HuH-7.5 (cell line): ENCODE results near the gene NFIX.

Experiments used
- DNase-seq: peaks from one replicate; pipeline ENCODE4 v3.0.0; 2011; ENCODE audit warnings: low spot score

NFIX gene

GRCh38 chr19:13022111-13022858 is 27.0 kb downstream of the NFIX start:
- no peak for DNase-seq

DNA sequence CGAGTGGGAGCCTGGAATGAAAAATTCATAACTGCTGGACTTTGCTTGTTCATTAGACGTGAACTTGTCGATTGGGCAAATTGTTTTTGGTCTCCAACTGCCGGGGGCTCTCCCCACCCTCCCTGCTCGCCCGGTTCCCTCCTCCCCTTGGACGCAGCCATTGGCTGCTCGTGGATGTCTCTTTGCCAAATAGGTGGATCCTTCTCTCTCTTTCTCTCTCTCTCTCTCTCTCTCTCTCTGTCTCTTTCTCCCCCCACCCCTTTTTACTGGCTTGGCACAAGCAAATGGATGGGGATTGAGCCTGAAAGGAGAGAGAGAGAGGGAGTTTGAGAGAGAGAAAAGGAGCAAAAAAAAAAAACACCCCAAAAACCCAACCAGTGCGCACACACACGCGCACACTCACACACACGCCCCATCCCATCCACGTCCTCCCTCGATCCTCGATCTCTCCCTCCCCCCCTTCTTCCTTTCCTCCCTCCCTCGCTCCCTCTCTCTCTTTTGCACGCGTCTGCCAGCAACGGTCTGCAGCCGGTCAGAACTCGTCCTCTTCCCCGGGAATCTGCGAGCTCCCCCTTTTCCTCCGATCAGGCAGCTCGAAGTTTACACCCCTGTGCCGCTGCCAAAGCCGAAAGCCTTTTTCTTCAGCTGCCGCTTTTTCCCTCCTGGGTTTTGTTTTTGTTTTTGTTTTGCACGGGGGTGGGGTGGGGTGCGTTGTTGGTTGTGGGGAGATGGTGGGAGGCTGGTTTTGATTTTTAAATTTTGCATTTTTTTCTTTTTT is 27.8 kb downstream of the NFIX start:
- DNase-seq, result no peak

- DNase-seq, result no peak
Measured at GRCh38 chr19:13023656-13024055, 28.4 kb downstream of the NFIX start.

DNA sequence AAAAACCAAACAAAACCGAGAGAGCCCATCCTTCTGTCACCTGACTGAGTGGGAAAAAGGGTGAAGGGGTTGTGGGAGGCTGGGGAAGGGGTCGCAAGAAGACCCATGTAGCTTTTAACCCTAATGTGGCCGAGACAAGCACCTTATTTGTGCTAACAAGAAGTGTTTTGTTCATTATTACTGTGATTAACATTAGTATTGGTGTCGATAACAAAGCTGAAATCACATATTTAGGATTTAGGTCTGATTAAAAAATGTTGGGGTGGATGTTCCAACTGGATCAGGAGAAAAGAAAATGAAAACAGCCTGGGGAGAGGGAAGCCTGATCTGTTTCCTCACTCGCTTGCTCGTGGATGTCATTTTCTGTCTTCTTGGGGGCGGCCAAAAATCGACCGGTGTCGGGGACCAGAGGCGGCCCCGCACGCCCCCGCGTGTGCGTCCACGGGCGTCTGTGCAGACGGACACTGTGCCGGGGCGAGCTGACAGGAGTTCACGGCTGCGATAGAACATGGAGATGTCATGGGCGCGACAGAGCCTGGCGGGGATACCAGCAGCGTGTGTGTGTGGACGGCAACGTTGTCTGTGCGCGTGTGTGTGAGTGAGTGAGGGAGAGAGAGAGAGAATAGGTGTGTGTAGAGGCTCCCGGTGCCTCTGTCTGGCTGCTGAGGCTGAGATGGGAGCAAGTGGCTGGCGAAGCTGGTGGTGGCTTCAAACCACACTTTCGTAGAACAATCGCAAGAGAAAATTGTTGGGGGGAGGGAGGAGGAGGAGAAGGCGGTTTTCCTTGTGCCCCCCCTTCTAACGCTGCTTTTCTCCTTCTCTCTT is 29.1 kb downstream of the NFIX start:
- no peak for DNase-seq

DNA sequence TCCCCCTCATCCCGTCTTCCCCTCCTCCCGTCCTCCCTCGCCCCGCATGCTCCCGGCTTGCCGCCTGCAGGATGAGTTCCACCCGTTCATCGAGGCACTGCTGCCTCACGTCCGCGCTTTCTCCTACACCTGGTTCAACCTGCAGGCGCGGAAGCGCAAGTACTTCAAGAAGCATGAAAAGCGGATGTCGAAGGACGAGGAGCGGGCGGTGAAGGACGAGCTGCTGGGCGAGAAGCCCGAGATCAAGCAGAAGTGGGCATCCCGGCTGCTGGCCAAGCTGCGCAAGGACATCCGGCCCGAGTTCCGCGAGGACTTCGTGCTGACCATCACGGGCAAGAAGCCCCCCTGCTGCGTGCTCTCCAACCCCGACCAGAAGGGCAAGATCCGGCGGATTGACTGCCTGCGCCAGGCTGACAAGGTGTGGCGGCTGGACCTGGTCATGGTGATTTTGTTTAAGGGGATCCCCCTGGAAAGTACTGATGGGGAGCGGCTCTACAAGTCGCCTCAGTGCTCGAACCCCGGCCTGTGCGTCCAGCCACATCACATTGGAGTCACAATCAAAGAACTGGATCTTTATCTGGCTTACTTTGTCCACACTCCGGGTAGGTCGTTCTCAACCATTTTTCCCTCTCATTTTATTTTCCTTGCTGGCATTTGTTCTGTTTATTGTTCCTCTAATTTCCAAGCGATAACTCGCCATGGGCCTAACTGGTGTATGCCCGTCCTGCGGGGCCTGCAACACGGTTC is 29.8 kb downstream of the NFIX start:
- DNase-seq, result no peak

DNA sequence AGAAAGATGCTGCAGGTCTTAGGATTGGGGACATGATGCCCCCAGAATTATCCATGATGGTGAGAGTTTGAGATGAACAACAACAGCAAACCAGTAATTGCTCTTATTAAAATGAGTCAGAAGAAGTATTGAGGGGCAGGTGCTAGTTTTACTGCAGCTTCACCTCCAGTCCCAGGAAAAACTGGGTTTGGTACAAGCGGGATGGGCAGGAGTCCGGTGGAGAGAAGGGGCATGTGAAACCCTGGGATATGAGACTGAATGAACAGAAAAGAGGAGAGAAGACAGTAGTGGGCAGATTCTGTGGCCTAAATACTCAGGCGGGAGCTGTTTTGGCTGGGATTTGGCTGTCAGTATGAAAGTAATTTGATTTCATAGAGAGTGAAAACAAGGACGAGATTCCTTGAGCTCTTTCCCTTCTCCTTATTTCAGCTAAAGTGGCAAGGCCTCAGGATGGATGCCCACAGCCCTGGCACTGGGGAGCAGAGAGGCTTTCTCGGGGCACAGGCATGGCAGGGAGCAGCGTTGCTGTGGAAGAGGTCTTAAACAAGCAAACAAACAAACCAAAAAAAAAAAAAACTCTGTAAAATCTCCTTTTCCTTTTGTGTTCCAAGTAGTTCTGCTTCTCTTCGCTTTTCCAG is 30.7 kb downstream of the NFIX start:
- no peak for DNase-seq

GRCh38 chr19:13026462-13027370 is 31.4 kb downstream of the NFIX start:
- peak; percentile 82 for DNase-seq

DNA sequence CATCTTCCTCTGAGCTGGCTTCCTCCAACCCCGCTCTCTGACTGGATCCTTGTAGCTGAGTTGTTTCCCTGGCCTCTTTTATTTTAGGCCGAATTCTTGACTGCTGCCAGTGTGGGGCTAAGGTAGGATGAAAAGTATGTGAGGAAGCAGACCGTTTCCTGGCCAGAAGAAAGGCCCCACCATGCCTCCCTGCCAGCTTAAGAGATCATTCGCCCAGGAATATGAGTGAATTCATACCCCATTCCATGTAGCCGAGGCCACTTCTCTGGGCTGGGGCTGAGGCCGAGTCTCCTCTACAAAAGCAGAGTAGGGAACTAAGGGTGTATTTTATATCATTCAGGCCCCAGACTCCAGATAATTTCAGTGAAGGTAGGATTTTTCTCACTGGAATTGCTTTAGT is 32.3 kb downstream of the NFIX start:
- no peak for DNase-seq

DNA sequence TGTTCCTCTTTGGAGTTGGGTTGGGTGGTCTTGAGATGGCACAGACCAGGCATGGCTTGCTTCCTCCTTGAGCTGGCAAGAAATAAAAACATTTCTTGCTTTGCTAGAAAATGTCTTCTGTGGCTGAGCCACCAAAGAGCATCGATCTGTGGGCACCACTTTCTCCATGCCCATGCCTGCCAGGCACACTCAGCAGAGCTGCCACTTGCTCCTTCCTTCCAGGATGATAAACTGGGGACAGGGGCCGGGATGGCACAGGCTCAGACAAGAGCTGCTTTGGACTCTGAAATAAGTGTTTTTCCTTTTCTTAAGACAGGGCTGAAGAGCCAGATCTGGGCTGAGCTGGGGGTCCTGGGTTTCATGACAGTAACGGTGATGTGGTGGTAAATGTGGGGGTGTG is 32.8 kb downstream of the NFIX start:
- no peak for DNase-seq

DNA sequence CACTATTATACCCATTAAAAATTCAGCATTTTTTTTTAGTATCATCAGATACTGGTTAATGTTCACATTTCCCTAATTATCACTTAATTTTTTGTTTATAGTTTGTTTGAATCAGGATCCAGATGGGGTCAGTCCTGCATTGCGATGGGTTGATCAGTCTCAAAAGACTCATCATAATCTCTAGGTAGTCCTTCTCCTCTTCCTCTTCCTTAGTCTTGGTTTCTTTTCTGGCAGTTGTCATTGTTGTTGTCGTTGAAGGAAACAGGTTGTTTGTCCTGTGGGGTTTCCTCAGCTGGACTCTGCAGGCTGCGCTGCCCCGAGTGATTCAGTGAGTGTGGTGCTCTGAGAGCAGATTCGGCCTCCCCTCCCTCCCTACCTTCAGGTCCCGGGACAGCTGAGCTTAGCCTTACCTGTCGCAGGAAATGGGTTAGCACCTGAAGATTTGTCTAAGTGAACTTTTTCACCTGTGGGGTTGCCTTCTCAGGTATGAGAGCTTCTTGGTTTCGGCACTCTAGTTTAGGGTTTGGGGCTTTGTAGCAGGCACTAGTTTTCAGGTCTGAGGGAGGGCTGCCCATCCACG is 34.1 kb downstream of the NFIX start:
- DNase-seq, result no peak

DNA sequence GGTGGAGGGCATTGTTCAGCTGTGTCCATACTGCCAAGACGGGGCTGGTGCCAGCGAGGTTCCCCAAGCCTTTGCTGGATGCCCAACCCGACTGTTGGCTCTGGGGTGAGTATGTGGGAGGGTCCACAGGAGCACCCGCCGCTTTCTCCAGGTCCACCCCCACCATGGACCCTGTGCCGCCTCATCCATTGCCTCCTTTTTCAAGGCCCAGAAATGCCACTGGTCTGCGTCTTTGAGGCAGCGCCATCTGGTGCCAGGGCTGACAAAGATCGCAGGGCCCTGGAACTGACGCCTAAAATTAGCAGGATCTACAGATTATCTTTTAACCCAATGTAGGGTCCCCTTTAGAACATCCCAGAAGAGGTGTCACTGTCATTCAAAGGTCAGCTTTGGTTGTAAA is 34.6 kb downstream of the NFIX start:
- no peak for DNase-seq

DNA sequence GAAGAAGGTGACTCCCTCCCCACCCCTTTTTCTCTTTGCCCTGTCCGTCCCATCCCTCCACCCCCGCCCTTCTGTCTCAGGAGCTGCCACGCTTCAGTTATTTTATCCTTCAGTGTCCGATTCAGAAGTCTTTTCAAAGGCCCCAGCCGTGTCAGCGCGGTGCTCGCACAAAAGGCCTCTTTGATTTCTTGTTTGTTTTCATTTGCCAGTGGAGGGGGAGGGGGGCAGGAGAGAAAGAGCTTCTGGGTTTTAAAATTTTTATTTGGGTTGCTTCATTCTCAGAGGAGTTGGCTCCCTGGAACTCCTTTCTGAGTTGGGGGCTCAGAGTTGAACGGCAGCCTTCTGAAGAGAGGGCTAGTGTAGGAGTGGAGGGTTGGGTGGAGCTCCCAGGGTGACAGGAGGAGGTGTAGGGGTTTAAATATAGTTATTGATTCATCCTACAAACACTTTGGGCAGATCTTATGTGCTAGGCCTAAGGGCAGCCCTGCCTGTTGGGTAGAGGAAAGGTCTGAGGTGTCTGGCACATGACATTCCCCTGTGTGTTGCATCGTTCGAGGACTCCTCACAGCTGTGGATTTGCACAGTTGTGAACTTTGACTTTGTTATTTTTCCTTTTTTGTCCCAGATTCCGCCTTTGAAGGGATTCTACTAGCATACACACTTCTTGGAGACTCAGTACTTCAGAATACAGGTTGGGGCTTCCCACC is 36.8 kb downstream of the NFIX start:
- no peak for DNase-seq

DNA sequence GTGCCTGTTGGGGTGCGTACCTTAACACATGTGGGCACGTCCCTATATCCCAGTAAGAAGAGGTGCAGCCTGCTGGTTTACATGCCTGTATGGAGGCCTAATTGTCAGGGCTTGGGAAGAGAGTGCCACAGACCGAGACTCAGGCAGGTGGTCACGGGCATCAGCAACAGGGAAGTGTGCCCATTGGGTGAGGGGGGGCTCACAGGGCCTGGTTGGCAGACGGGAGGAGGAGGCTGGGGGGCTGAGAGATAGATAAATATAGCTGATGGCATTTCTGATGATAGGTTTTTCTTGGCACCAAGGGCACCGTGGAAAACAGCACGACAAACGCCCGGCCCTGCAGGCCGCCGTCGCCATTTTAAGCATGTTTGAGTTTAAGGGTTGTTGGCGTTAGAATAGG is 37.6 kb downstream of the NFIX start:
- DNase-seq, result no peak

GRCh38 chr19:13033244-13033643 is 38.0 kb downstream of the NFIX start:
- DNase-seq, result no peak

DNA sequence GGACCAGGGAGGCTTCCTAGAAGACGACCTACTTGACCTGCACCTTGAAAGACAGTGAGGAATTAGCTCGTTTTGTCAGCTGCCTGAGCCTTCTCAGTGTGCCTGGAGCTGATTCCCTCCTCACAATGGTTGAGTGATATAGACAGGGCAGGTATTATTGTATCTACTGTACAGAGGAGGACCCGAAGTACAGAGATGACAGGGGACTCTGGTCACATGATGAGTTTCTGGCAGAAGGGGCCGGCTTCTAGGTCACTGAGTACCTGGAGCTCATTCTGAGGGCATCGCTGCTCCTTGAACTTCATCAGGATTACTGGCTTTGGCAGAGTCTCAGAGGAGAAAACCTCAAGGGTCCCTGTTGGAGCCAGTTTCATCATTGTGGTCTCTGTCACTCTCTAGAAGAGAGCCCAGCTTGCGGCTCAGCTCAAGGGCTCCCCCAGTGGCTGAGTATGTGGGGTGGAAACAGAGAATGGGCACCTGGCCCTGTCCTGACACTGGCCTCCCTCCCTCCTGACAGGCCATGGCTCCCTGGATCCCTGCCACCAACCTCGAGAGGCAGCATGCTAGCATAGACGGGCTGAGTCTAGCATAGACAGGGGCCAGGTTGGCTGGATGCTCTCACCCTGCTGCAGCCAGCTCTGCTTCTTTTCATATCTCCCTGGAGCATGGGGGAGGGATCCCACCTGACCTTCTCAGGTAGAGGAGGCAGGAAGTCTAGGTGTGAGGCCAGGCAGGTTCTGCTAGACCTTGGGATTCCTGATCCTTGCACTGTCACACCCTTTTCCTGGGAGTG is 38.7 kb downstream of the NFIX start:
- peak; percentile 79 for DNase-seq

- no peak for DNase-seq
Measured at GRCh38 chr19:13034636-13035035, 39.4 kb downstream of the NFIX start.

DNA sequence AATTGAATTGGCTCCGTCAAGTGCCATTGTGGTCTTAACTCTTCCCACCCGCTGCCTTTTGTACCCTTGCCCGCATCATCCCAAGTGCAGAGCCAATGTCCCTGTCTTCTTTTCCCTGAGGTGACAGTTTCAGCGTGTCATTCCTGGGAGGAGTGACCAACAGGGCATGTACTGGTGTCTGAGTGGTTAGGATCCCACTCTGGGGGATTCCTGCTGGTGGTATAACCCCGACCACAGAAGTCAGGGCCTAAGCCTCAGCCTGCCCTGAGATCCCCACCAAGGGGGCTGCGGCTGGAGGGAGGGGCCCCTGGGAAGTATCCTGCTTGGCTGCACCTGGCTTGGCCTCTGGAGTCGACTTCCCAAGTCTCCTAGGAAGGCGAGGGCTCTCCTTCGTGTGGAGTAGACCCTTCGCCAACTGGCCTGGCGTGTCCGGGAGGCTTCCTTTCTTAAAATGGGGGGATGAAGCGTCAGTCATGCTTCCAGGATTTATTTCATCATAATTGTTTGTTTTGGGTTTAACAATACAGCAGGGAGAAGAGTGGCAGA is 40.6 kb downstream of the NFIX start:
- DNase-seq, result no peak

DNA sequence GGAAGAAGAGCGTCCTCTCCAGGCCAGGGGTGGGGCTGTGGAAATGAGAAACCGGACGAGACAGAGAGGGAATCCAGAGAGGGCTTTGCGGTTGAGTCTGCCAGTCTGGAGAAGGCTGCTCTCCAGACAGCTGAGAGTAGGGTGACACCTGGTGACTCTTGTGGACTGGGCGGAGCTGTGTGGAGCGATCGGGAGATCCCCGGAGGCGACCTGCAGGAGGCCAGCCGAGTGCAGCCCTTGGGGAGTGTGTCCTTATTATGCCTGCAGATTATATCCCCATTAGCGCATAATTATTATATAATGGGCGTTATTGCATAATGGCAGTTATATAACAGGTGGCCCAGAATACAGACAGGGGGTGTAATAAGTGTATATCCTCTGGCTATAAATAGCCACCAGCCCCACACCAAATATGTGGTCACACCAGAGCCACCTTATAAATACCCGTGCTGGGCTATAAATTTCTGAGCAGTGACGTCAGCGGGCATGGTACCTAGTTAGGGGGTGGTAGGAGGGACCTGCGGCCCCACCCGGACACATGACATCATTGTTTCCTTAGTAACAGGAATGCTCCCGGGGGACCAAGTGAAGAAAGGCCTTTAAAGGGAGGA is 41.2 kb downstream of the NFIX start:
- no peak for DNase-seq
